Common myeloid progenitor, CD34-positive (primary cell): Measurements from ENCODE around the gene PATE1. TPM values are rescaled to one million over a fixed set of nuclear protein-coding genes. Genes with fewer than 3 reads are reported as not detected.
"Not testable (repeated sequence)": the region's sequence is repeated elsewhere in the genome, so short reads cannot be mapped to it uniquely, and the experiment has no call there.

Source experiments
- CTCF ChIA-PET: fragments of 350-600 bp; sonication (Branson Sonifier 250); formaldehyde crosslinking; loops from one replicate; lab custom pipeline; 2021; ENCODE audit warnings: antibody characterized with exemption; lab: Charles Lee
- POLR2A ChIA-PET: fragments of 350-600 bp; sonication (Branson Sonifier 250); formaldehyde crosslinking; loops from one replicate; lab custom pipeline; 2021; ENCODE audit warnings: antibody characterized with exemption; lab: Charles Lee
- DNase-seq, 3 donors: peaks; one replicate each; pipeline versions ENCODE4 v3.0.0 to v3.0.0-alpha.2; 2013
- H3K27ac ChIP-seq, 2 experiments: 1 replicate in 1 of 2; 2 replicates in 1 of 2; pipeline ENCODE4 v1.7.0; 2013; ENCODE audit warnings: inconsistent platforms in 2 of 2, low read length in 2 of 2, mild to moderate bottlenecking in 2 of 2, low read depth in 1 of 2, moderate library complexity in 1 of 2; ENCODE audit not compliant: severe bottlenecking in 2 of 2, insufficient read depth in 1 of 2, poor library complexity in 1 of 2
- H3K27me3 ChIP-seq, 5 experiments: replicated peaks in 2 of 5; 1 replicate in 3 of 5; 2 replicates in 2 of 5; pipeline versions ENCODE4 v1.6.1 to v1.7.0; 2013; ENCODE audit warnings: low read length in 4 of 5, mild to moderate bottlenecking in 2 of 5, moderate library complexity in 2 of 5, inconsistent platforms in 1 of 5; ENCODE audit not compliant: insufficient read depth in 5 of 5, control insufficient read depth in 4 of 5
- H3K36me3 ChIP-seq, 4 experiments: 1 replicate in 2 of 4; 2 replicates in 2 of 4; pipeline versions ENCODE4 v1.6.1 to v1.7.0; 2013; ENCODE audit warnings: low read length in 3 of 4, control low read depth in 1 of 4, mild to moderate bottlenecking in 1 of 4; ENCODE audit not compliant: control insufficient read depth in 4 of 4, insufficient read depth in 4 of 4
- H3K4me1 ChIP-seq, 4 experiments: 1 replicate in 3 of 4; 2 replicates in 1 of 4; pipeline versions ENCODE4 v1.6.1 to v1.7.1; 2013; ENCODE audit warnings: low read length in 3 of 4, mild to moderate bottlenecking in 3 of 4, control low read depth in 1 of 4, inconsistent platforms in 1 of 4, moderate library complexity in 1 of 4; ENCODE audit not compliant: control insufficient read depth in 4 of 4, insufficient read depth in 4 of 4; ENCODE audit errors: control extremely low read depth in 1 of 4
- H3K4me3 ChIP-seq, 7 experiments: 1 replicate in 4 of 7; 2 replicates in 3 of 7; pipeline versions ENCODE4 v1.5.1 to v1.7.0; 2013; ENCODE audit warnings: mild to moderate bottlenecking in 7 of 7, low read length in 6 of 7, moderate library complexity in 6 of 7, inconsistent platforms in 2 of 7, low read depth in 2 of 7, control low read depth in 1 of 7; ENCODE audit not compliant: insufficient read depth in 4 of 7, control insufficient read depth in 1 of 7; ENCODE audit errors: extremely low read depth in 1 of 7
- H3K9me3 ChIP-seq, 5 experiments: 1 replicate in 4 of 5; 2 replicates in 1 of 5; pipeline versions ENCODE4 v1.6.1 to v1.7.1; 2013; ENCODE audit warnings: low read length in 4 of 5, mild to moderate bottlenecking in 2 of 5, inconsistent platforms in 1 of 5, low read depth in 1 of 5, moderate library complexity in 1 of 5; ENCODE audit not compliant: control insufficient read depth in 4 of 5, insufficient read depth in 2 of 5; ENCODE audit errors: control extremely low read depth in 1 of 5
- WGBS: methylation state at CpG from one replicate; pipeline ENCODE4 v1.1.5; 2013; ENCODE audit not compliant: insufficient coverage; 5-methylcytosine and 5-hydroxymethylcytosine counted together
- polyA plus RNA-seq: library from polyadenylated mRNA; unstranded; fragments of 120-200 nt; gene quantifications from one replicate; pipeline ENCODE4 v1.2.1, GENCODE V29; 2013

The PATE1 gene
- not detected for polyA plus RNA-seq

GRCh38 chr11:125745979-125746378, at the start of gene PATE1:
Gene PATE1 (plus strand): TSS chr11:125746279. CDS start chr11:125746305, 26 bp downstream.
- Histone ChIP-seq H3K9me3 (no peaks in the 10 kb centered on the region), H3K36me3 (no peaks in the 10 kb centered on the region), H3K4me3 (no peak within 1 kb of the TSS), H3K4me1 (no peaks in the 10 kb centered on the region), H3K27me3 (peaks cover 0 to 35% (median 7%) of the 10 kb centered on the region in 5 experiments), H3K27ac (no peak within 1 kb of the TSS)
- no peak for DNase-seq
- WGBS: 100% methylated on average over 1 of the region's 3 CpGs
- ChIA-PET CTCF (interaction anchor here (1.5 kb wide), 1 partner anchor 25 kb away, joined by 4 read pairs; no protein-coding TSS in a partner anchor), POLR2A (no interaction called here)

DNA sequence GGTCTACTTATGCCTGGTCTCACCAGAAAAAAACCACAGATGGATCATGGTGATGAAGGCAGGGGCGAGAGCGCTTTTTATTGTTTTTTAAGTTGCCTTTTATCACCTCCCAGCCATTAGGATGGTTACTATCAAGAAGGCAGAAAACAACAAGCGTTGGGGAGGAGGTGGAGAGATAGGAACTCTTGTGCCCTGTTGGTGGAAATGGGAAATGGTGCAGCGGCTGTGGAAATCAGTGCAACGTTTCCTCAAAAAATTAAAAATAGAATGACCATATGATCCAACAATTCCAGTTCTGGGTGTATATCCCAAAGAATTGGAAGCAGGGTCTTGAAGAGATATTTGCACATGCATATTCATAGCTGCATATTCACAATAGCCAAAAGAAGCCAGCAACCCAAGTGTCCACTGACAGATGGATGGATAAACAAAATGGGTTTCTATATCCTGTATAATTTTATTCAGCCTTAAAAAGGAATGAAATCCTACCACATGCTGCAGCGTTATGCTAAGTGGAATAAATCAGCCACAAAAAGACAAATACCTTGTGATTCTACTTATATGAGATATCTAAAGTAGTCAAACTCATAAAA, 45.0 kb upstream of the PATE1 start:
- POLR2A ChIA-PET: no interaction called here
- DNase-seq: no peak
- Histone ChIP-seq H3K27me3 (peaks cover 0 to 13% (median 5%) of the 10 kb centered on the region in 5 experiments), H3K4me1 (no peaks in the 10 kb centered on the region), H3K36me3 (no peaks in the 10 kb centered on the region), H3K9me3 (no peaks in the 10 kb centered on the region), H3K27ac (no peak overlapping the region), H3K4me3 (no peak overlapping the region)
- WGBS: 80% methylated on average over 1 of the region's 6 CpGs
- CTCF ChIA-PET: no interaction called here

DNA sequence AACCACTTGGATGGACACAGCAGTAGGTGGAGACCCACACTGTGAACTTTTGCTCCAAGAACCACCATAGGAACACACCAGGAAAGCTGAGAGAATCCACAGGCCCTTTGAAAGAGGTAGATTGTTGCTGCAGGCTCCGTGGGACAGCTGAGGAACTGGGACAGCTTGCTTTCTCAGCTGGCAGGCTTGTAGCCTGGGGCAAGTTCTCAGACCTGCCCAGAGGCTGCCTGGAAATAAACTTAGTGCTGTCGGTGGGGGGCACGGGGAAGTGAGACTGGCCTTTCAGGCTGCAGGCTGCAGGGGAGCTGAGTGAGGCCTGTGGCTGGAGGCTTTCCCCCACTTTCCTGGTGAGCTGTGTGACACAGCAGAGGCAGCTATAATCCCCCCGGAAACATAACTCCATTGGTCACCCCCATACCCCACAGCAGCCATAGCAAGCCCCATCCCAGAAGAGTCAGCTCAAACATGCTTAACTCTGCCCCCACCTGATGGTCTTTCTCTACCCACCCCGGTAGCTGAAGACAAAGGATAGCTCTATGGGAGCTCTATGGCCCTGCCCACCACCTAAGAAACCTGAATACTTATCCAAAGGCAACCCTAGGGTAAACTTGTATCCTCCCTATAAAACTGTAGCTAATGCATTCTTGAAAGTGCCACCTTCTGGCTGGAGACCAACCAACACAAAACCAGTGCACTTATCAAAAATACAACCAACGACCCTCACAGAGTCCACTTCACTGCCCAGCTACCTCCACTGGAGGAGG, 44.0 kb upstream of the PATE1 start:
- Histone ChIP-seq H3K4me1 (no peaks in the 10 kb centered on the region), H3K9me3 (no peaks in the 10 kb centered on the region), H3K4me3 (no peak overlapping the region), H3K36me3 (no peaks in the 10 kb centered on the region), H3K27me3 (peaks cover 0 to 13% (median 5%) of the 10 kb centered on the region in 5 experiments), H3K27ac (no peak overlapping the region)
- 73% methylated on average over 4 of the region's 6 CpGs for WGBS
- POLR2A ChIA-PET: no interaction called here
- CTCF ChIA-PET: interaction anchor here (0.9 kb wide), 1 partner anchor 27 kb away, joined by 3 read pairs; no protein-coding TSS in a partner anchor
- no peak for DNase-seq

DNA sequence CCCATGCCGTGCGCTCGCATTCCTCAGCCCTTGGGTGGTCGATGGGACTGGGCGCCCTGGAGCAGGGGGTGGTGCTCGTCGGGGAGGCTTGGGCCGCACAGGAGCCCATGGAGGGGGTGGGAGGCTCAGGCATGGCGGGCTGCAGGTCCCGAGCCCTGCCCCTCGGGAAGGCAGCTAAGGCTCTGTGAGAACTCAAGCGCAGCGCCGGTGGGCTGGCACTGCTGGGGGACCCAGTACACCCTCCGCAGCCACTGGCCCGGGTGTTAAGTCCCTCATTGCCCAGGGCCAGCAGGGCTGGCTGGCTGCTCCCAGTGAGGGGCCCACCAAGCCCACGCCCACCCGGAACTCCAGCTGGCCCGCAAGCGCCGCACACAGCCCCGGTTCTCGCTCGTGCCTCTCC, 41.4 kb upstream of the PATE1 start:
- H3K36me3 ChIP-seq, H3K27ac ChIP-seq, H3K9me3 ChIP-seq, POLR2A ChIA-PET, DNase-seq, CTCF ChIA-PET, H3K4me1 ChIP-seq, H3K4me3 ChIP-seq, H3K27me3 ChIP-seq: not testable (repeated sequence)
- 100% methylated on average over 6 of the region's 24 CpGs for WGBS

GRCh38 chr11:125720781-125721180, 25.3 kb upstream of the PATE1 start:
- DNase-seq: no peak
- WGBS: 97% methylated on average over 6 of the region's 6 CpGs
- Histone ChIP-seq H3K9me3 (no peaks in the 10 kb centered on the region), H3K27me3 (peaks cover 0 to 6% (median 2%) of the 10 kb centered on the region in 5 experiments), H3K27ac (no peak overlapping the region), H3K36me3 (no peaks in the 10 kb centered on the region), H3K4me3 (no peak overlapping the region), H3K4me1 (no peaks in the 10 kb centered on the region)
- POLR2A ChIA-PET: no interaction called here
- CTCF ChIA-PET: no interaction called here

DNA sequence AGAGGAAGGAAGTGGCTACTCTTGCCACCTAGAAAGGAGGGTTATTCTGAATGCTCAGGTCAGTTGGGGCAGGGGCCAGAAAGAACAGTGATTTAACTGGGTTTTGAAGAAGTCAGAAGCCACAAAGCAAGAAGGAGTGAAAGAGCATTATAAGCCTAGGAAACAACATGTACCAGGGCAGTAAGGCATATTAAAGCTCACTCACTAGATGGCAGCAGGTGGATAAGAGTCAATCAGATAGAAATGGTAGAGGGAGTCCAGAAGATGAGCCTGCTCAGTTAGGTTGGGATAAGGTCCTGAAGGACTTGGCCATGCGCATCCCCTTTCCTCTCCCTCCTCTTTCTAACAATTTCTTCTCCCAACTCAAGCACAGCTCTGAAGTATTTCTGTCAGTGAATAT, 22.0 kb upstream of the PATE1 start:
- no peak overlapping the region for H3K4me3 ChIP-seq
- no peaks in the 10 kb centered on the region for H3K4me1 ChIP-seq
- H3K36me3 ChIP-seq: no peaks in the 10 kb centered on the region
- peak in 2 of 3 donors; percentile 1 to 34 for DNase-seq
- no peaks in the 10 kb centered on the region for H3K9me3 ChIP-seq
- no peak overlapping the region for H3K27ac ChIP-seq
- ChIA-PET POLR2A (no interaction called here), CTCF (interaction anchor here (0.7 to 1.2 kb wide), 2 partner anchors 153 to 157 kb away, joined by 3 to 5 read pairs; no protein-coding TSS in a partner anchor)
- no CpG with 5 or more reads among the region's 1 CpG for WGBS
- H3K27me3 ChIP-seq: peaks cover 0 to 10% (median 8%) of the 10 kb centered on the region in 5 experiments

DNA sequence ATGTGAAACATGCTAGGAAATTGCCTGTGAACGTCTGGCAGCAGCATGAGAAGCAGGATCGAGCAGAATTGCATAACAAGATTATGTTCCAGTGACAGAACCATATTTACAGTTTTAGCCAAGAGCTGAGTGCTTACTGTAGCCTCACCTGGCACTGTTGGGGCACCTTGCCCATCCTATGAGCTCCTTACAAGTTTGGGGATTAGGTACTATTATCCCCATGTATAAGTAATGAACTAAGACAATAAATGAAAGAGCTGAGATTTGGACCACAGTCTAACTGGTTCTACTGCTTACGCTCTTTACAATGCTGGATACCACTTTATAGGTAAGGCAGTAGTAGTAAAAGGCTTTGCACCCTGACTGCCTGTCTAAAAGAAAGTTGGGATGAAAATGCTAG, 17.1 kb upstream of the PATE1 start:
- DNase-seq: no peak
- Histone ChIP-seq H3K27ac (no peak overlapping the region), H3K9me3 (no peaks in the 10 kb centered on the region), H3K36me3 (no peaks in the 10 kb centered on the region), H3K4me3 (no peak overlapping the region), H3K4me1 (no peaks in the 10 kb centered on the region), H3K27me3 (peaks cover 0 to 14% (median 6%) of the 10 kb centered on the region in 5 experiments)
- WGBS: 93% methylated on average over 3 of the region's 3 CpGs
- ChIA-PET CTCF (interaction anchor here (1.0 kb wide), 1 partner anchor 27 kb away, joined by 3 read pairs; no protein-coding TSS in a partner anchor), POLR2A (no interaction called here)
